ENCODE data around the gene SEMA3D.

- no peak for TF ChIP-seq EZH2 (IDR thresholded peaks at IDR 0.05; ENCODE audit: low read depth)
- TF ChIP-seq, protein P1, sequence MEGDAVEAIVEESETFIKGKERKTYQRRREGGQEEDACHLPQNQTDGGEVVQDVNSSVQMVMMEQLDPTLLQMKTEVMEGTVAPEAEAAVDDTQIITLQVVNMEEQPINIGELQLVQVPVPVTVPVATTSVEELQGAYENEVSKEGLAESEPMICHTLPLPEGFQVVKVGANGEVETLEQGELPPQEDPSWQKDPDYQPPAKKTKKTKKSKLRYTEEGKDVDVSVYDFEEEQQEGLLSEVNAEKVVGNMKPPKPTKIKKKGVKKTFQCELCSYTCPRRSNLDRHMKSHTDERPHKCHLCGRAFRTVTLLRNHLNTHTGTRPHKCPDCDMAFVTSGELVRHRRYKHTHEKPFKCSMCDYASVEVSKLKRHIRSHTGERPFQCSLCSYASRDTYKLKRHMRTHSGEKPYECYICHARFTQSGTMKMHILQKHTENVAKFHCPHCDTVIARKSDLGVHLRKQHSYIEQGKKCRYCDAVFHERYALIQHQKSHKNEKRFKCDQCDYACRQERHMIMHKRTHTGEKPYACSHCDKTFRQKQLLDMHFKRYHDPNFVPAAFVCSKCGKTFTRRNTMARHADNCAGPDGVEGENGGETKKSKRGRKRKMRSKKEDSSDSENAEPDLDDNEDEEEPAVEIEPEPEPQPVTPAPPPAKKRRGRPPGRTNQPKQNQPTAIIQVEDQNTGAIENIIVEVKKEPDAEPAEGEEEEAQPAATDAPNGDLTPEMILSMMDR (conservative IDR thresholded peaks at IDR 0.05): no peak
Measured at GRCh38 chr7:85095366-85095765, 91.5 kb downstream of the SEMA3D start.
